ENCODE data around the gene C6orf120.

The C6orf120 gene

DNA sequence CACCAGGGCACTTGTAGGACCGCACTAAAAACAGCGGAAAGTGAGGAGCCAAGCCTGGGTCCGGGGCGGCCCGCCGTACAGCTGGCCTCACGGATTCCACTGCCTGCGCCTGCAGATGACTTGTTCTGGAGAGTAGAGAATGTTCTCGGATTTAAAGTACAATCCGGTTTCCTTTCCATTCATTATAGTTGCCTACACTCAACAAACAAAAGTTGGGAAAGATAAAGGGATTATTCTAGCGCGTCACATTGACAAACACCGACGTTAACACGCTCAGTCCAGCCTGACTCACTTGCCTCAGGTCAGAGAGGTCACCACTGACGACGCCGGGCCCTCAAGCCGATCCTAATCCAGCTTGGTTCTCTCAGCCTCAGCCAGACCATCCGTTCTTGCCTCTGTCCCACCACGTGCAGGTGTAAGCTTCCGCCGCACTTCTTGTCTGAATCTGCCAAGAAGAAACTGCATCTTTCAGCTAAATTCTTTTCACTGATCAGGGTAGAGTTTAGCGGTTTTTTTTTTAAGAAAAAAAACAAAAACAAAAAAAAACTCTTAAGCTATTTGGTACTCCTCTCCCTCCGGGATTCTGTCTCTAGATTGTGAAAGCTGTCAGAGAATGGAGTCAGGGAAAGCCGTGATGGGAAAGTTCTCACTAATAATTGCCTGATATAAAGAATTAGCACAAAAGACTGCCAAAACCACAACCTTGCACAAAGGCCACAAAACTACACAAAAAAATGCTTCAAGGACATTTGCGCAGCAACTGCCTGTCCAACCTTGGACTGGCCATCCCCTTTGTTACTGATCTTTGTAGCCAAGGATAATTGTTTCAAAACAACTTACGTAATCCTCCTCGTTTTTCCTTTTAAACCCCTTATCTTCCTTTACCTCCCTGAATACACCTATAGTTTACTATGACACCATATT, 23.5 kb downstream of the C6orf120 start:
- peak; percentile 43 for DNase-seq (ENCODE audit: low spot score)

GRCh38 chr6:169726049-169726400, 24.1 kb downstream of the C6orf120 start:
- DNase-seq (ENCODE audit: low spot score), result no peak

- DNase-seq (ENCODE audit: low spot score), result no peak
Measured at GRCh38 chr6:169726963-169727362, 25.0 kb downstream of the C6orf120 start.

- no peak for DNase-seq (ENCODE audit: low spot score)
Measured at GRCh38 chr6:169729961-169730360, 28.0 kb downstream of the C6orf120 start.

DNA sequence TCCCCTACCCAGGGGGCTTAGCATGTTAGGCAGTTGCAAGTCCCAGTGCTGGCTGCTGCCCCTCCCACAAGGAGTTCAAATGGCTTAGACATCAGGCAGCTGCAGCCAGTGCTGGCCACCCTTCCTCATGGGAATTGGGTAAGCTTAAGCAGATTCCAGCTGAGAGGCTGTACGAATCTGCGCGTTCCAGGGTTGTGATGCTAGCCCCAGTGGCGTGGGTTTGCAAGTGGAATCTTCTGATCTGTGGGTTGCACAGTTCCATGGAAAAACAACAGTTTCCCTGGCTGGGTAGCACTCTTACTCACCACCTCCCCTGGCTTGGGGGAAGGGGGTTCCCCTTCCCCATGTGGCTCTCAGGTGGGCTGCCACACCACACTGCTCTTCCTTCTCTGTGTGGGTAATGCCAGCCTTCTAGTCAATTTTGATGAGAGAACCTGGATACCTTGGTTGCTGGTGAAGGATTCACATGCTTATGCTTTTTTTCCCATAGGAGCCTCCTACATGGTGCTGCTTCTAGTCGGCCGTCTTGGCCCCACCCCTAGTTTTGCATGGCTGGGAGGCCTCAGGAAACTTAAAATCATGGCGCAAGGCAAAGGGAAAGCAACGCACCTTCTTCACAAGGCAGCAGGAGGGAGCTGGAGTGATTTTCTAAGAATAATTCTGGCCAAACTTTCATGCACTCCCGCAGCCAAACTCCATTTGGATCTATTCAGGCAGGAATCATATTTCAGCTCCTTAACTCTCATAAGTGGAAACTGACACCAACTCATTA, 36.5 kb downstream of the C6orf120 start:
- DNase-seq (ENCODE audit: low spot score), result peak; percentile 72

DNA sequence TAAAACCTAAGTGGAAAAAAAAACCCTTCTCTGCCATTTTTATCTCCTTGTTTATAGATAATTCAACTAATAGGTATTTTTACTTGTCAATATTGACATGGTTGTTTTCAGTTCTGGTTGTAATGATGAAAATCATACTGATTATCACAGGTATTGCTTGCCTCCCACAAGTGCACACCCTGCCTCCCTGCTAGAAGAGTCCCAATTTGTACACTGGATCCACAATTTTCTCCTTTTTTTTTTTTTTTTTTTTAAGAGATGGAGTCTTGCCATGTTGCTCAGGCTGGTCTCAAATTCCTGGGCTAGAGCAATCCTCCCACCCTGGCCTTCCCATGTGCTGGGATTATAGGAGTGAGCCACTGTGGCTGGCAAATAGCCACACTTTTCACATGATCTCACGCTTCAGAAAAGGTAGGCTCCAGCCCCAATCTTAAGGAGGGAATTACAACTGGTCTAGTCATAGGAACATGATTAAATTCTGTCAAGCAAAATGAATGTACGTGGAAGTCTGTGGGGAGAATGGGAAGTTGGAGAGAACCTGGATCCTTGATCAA, 37.1 kb downstream of the C6orf120 start:
- no peak for DNase-seq (ENCODE audit: low spot score)

DNA sequence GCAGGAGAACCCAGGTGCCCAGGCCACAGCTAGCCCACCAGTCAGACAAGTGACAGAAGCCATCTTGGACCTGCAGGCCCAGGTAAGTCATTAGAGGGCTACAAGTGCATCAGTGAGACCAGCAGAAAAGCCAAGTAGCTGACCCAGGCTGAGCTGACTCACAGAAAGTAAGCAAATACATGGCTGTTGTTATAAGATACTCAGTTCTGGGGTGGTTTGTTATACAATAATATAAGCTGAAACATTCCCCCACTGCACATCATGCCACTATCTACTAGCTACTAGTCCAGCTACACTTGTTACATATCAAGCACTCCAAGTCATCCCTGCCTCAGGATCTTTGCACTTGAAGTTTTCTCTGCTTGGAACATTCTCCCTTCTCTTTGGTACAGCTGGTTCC, 39.4 kb downstream of the C6orf120 start:
- no peak for DNase-seq (ENCODE audit: low spot score)

DNA sequence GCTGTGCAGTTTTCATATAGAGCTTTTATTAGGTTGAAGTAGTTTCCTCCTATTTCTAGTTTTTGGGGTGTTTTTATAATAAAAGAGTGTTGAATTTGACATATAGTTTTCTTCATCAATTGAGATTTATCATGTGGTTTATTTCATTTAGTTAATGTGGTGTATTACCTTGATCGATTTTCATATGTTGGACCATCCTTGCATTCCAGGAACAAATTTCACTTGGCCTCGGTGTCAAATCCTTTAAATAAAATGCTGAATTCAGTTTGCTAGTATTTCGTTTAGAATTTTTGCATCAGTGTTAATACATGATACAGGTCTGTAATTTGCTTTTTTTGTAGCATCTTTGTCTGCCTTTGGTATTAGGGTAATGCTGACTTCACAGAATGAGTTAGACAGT, 43.5 kb downstream of the C6orf120 start:
- DNase-seq (ENCODE audit: low spot score), result no peak

DNA sequence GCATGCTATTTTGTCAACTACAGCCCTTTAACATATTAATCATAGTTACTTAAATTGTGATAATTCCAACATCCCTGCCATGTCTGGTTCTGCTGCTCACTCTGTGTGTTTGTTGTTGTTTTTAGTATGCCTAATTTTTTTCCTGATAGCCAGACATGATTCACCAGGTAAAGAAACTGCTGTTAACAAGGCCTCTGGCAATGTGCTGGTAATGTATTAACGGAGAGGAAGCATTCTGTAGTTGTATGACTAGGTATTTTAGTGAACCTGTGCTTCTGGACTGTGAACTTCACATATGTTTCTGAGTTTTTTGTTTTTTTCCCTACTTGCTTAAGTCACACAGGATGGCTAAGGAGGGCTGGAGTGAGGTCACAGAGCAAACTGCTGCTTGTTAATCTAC, 44.6 kb downstream of the C6orf120 start:
- no peak for DNase-seq (ENCODE audit: low spot score)

DNA sequence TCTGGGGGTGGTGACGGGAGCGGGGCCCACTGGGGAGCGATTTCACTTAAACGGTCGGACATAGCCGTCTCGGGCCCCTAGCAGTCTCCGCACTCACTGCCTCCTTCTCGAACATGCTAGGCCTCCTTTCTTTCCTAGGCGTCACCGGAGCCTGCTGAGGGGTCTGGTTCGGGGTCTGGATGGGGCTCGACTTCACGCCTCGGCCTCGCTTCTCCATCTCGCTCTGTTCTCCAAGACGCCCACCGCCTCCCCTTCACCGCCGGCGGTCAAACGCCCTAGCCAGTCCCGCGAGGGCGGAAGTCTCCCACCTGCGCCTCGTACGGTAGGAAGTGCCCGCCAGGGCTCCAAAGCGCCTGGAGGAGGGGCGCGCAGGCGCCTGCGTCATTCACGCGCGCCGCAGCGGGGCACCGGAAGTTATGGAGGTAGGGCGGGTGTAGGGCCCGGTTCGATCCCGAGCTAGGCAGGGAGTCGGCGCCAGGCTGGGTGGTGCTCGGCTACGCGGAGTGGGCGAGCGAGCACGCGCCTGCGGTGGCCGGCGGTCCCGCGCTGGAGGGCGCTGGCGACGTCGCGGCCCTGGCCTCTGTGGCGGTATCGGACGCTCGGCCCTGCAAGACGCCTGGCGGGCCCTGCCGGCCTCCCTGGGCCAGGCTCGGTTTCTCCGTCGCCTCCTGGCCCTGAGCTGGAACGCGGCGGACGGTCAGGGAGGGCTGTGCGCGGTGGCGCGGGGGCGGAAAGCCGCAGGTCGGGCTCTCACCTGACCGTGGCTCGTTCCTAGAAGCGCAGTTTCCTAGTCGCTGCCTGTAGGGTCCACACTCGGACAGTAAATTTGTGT, 49.5 kb downstream of the C6orf120 start, which contains the start of the genes DYNLT2 and ERMARD:
Gene DYNLT2 (minus strand): TSS at position 331 of the 832 bp plus-strand sequence. CDS start 114 bp downstream, at position 217.
Gene ERMARD (plus strand): TSS at position 381 of the 832 bp plus-strand sequence. CDS start 36 bp downstream, at position 417.
- DNase-seq (ENCODE audit: low spot score), result peak; percentile 95

DNA sequence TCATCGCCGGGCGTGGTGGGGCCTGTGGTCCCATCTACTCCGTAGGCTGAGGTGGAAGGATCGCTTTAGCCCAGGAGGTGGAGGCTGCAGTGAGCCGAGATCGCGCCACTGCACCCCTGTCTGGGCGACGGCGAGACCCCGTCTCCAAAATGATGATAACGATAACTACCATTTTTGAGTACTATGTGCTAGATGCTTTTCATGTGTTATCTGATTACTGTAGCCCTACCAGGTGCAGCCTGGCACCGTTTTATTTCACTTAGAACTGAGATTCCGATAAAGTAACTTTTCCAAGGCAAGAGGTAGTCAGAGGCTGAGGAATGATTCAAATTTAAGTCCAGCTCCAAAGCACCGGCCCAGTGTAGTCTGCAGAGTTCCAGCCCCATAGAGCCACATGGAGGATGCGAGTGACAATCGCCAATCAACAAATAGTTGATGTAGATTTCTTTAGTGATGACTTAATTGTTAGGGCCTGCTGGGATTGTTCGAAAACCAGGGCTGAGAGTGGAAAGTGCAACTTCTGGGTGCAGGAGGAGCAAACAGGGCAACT, 50.2 kb downstream of the C6orf120 start:
- DNase-seq (ENCODE audit: low spot score), result no peak
